NCI-H82 treated with DMSO at 0.1 percent for 48 hours (cell line): ENCODE data around the gene IFT25.
A peak's percentile ranks its signal among the peaks of the same experiment; 100 is the strongest.

Experiments used
- DNase-seq: peaks from one replicate; lab custom pipeline; 2025; ENCODE audit not compliant: unreplicated experiment; lab: John Stamatoyannopoulos, UW

IFT25 gene

DNA sequence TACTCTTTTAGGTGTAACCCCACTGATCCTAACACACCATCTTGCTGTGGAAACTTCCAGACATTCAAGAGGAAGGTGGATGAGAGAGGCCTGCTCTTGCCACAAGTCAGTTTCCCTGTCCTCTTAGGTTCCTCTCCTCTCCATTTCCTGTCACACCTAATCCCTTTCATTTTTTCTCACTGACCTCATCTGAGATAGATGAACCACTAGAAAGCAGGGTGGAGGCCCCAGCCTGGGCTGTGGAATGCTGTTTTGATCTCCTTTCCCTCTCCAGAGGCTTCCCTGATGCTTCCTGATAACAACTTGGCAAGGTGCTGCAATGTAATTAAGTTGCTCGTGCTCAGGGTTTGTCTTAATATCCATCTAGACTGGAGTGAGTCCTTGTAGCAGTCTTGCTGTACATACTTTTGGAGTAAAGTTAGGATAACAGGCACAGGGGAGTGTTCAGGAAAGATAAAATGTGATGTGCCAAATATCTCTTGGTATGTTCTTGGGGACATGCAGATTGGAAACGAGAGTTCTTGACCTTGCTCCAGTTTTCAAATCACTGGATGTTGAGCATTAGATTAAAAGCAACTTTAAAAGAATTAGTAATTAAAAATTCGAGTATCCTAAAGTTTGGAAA lies 11.8 kb upstream of the IFT25 start:
- DNase-seq, result peak; percentile 73

DNA sequence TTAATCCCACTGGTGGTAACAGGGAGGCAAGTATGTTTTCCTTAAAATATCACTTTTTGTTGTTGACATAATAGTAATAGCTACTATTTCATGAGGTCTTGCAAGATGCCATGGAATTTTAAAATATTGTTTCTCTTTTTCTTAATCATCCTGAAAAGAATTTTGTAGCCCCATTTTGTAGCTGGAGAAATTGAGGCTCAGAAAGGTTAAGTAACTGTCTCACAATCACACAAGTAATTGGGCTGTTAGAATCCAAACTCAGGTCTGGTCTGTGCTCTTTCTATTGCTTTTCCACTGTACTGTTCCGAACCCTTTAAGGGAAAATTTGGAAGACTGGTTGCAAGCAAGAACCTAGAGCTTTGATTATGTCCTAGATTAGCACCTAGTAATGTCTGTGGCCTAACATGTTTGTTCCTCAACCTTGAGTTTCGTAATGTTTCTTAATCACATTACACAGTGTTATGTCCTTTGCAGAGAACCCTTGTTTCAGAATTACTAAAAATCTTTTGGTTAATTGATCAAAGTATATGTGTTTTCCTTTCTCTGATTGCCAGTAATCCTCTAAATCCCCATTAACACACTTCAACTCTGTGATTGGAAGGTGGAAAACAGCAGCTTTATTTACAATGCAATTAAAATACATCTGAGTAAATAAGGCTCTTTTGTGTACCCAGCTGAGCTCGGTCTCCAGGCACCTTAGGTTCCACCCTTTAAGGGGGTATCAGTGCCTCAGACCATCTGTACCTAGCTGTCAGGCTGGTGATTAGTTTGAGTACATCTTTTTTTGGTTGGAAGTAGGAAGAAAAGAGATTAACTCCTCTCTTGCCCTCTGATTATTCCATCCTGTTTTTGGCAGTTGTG lies 11.0 kb upstream of the IFT25 start:
- DNase-seq, result peak; percentile 98

DNA sequence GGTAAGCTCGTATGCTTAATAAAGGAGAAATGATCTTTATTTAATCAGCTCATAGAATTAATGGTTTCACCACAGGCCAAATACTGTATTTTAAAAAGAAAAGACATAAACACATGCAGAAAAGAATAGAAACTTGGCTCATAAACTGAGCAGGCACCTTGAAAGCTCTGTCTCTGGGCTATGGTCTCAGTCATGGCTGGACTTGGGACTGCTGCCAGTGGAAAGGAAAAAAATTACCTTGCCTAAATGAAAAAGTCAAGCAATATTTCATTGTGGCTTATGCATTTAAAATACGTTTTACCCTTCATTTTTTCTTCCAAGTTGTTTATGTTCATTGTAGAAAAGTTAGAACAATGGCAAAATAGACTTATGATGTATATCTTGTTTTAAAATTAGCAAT lies 8.6 kb upstream of the IFT25 start:
- DNase-seq, result no peak

DNA sequence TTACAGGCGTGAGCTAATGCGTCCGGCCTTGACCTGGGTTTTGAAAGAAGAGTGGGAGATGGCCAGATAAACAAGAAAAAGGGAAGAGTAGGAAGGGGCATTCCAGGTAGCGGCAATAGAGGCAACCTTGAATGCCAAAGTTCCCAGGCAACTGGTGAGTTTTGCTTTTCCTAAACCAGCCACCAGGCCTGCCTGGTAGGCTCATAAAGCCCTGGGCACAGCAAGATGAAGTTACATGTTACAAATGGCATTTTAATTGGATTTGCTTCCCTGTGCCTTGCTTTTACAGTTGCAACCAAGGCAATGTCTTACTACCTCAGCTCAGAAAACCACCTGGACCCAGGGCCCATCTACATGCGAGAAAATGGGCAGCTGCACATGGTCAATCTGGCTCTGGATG lies 6.2 kb upstream of the IFT25 start:
- DNase-seq, result peak; percentile 78

DNA sequence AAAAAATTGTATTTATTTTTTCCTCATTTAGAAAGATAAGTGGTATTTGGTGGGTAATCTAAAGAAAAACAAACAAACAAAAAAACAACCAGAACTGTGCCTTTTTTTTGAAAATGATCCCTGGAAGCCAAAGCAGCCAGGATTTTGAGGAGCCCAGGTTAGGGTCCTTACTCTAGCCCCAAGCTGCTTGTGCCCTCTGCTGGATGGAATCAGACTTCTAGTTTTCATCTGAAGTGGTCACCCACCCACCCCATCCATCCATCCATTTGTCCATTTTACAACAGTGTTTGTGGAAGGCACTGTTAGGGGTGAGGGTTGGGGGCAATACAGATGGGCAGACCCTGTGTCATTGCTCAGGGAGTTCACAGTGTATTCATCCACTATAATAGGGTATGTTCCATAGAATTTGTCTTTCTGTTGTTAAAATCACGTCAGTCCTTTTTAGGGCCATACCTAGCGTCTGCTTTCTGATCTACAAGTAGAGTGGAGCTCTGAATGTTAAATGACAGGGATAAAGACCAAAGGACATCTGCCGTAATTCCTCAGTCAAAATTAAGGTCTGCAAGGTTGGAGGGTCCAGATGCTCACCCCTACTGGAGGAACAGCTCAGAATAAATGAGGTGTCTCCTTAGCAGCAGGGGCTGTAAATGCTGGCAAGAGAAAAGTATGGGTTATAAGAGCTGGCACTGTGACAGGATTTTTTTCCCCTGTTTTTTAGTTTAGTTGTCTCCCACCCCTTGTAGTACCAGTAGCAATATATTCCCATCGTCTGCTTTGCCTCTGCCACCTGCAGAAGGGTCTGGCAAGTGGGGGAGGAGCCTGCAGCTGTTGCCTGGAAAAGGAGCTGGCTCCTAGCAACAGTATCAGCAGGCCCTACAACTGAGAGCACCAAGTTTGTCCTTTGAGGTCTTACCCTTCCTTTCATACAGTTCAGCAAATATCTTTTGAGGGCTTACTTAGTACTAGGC lies 3.8 kb upstream of the IFT25 start:
- peak; percentile 38 for DNase-seq

DNA sequence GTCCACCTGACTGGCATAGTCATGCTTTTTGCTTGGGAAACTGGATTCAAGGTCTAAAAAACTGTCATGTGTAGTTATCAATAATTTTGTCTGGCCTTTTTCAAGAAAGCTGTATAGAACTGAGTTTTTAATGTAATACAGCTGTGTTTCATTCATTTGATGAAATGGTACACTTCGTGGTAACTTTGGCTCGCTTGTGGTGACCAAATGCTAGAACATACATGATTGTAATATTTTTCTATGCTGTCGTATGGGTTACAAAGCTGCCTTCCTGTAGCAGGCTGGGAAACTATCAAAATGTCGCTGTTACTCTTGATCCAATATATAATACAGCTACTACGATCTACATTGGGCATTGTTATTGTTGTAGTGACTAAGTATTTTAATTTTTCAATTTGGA lies 2.8 kb upstream of the IFT25 start:
- DNase-seq, result no peak

DNA sequence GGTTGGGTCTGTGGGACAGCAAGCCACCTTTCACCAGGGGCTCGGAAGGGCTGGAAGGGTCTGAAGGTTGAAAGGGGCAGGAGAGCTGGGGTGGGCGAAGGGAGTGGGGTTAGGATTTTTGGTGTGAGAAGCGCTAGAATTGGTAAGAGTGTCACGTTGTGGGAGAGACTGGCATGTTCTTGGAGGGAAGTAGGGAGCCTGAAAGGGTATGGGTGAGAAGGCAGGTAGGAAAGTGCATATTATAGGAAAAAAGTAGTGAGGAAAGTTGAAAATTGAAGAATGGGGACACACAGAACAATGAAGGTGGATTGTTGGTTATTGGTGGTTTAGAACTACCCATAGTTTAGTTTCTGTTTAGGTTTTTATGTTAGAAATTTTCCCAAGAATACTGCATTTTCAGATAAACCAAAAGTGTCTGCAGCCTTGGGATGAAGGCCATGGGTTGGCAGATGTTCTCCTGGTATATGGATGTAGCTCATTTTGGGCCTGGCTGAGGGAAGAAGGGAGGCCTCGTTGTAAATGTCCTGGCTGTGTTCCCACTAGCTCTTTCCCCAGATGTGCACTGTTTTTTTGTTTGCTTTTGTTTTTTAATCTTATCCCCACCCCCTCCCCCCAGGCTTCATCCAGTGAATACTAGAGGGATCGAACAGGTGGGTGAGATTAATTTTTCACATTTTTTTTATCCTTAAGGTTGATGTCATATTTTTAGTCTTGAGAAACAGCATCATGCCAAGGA lies 1.8 kb upstream of the IFT25 start:
- DNase-seq, result no peak

DNA sequence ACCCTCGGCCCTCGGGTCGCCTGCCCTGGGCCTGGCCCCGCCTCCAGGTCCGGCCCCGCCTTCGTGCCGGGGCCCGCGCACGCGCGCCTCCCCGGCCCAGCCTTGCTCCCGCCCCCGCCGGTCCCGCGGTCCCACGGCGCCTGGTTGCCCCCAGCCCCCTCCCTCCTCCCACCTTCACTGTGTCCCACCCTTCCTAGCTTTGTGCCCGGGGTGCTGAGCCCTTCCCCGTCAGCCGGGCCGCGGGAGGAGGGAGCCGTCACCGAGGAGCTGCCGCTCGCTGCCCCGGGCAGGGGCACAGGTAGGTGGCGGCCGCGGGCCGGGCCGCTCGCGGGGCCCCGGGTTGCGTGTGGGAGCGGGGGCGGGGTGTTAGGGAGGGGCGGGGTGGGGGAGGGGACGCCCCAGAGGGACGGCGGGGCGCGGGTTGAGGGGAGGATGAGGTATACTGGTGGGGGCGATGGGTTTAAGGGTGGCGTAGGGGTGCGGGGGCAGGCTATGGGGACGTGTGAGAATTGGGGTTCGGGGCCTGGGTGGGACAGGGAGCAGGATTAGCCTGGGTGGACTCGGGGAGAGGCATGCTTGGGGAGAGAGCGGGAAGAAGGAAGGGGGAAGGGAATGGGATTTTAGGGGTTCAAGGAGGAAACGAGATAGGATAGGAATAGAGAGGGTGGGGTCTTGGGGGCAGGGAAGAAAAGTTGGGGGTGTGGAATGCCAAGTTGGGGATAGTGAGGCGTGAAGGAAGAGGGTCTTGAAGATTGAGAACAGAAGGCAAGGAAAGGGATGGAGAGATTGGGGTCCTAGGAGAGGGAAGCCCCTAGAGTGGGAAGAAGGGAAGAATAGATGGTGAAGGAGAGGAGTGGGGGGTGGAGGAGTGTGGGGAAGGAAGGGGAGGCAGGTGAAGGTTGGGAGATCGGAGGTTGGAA lies 1.0 kb upstream of the IFT25 start, which contains the start of gene LRRC42:
Gene LRRC42, plus strand, starts transcription at position 99 of the 920 bp plus-strand sequence. CDS start 5,650 bp downstream, outside the sequence.
- DNase-seq, result no peak

DNA sequence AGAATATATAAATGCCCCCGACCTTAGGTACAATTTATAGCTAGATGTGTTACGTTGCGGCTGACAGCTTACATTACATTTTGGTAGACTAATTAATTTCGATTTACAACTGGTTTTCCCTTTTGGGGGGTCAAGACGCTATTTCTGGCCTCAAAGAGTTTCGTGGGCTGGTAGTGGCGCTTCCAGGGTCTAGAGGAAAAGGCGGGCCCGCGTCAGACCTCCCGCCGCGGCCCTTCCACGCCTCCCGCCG lies 391 bp downstream of the IFT25 start:
- no peak for DNase-seq

DNA sequence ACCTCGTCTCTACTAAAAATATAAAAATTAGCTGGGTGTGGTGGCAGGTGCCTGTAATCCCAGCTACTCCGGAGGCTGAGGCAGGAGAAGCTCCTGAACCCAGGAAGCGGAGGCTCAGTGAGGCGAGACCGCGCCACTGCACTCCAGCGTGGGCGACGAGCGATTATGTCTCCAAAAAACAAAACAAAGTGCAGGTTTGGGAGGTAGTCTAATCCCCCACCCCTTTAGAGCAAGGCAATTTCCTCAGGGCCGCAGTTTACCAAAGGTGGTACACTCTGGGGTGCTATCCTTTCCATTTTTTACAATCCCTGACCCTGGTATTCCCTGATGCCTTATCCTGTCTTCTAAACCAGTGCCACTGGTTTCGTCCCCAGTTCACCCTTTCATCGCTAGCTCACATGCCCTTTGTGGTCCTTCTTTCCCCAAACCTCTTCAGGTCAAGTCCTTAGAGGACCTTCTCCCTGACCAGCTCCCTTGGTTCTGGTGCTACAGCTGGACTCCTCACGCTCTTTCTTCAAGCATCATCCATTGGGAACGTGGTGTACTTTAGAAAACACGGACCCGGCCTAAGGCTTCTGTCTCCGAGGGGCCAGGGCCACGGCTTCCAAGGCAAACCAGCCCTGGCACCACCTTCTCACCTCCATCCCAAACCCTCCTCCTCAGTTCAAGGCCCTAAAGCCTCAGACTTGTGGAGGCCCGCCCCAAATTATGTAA lies 873 bp downstream of the IFT25 start:
- DNase-seq, result no peak

DNA sequence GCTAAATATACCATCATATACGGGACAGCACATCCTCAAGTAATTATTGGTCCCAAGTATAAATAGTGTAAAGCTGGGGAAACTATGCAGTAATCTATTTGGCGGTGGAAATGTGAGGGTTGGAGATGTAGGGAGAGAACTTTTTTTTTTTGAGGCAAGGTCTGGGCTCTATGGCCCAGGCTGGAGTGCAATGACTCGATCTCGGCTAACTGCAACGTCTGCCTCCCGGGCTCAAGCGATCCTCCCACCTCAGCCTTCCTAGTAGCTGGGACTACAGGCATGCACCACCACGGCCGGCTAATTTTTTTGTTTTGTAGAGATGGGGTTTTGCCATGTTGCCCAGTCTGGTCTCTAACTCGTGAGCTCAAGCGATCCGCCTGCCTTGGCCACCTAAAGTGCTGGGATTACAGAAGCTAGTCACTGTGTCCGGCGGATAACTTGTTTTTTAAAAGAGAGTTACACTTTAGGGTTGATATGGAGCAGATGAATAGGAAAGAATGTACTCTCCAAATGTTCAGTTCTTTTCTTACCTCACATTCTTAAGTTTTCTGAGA lies 1.9 kb downstream of the IFT25 start:
- DNase-seq, result no peak

DNA sequence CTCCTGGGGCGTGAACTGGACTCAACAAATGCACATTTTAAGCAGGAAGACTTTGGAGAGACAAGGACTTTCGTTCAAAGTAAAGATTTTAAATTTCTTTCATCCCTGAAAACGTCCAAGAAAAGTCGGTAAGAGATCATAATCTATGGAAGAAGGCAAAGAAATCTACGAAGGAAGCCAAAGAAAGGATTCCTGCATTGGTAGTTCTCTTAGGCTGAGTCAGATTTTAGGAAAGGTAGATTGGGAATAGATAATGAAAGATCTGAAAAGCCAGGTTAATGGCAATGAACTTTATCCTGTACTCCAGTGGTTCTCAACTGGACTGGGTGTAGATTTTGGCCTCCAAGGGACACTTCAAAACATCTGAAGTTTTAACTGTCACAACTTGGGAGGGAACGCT lies 2.4 kb downstream of the IFT25 start:
- DNase-seq, result no peak

DNA sequence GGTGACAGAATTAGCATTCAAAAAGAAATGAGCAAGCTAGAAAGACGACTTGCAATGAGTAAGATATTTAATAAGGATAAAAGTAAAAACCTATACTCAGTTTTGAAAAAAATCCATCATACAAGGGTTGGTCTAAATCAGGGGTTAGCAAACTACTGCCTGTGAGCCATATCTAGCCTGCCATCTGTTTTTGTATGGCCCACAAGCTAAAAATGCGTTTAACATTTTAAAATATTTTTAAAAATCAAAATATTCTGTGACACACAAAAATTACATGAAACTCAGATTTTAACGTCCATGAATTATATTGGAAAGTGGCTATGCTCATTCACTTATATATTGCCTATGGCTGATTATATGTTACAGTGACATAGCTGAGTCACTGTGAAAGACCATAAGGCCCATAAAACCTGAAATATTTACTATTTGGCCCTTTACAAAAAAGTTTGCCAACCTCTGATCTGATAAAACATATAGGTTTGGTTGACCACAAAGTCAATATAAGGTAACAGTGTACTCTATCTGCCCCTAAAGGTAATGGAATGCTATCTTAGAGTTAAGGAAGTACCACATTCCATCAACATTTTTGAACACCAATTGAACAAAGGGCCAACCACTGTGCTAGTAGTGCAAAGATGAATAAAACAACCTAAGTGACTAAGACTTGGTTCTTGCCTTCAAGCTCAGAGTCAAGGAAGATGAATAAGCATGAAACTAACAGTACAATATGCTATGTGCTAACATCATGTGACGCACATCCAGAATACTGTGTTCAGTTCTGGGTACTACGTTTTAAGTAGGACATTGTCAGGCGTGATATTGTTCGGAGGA lies 3.2 kb downstream of the IFT25 start:
- no peak for DNase-seq

DNA sequence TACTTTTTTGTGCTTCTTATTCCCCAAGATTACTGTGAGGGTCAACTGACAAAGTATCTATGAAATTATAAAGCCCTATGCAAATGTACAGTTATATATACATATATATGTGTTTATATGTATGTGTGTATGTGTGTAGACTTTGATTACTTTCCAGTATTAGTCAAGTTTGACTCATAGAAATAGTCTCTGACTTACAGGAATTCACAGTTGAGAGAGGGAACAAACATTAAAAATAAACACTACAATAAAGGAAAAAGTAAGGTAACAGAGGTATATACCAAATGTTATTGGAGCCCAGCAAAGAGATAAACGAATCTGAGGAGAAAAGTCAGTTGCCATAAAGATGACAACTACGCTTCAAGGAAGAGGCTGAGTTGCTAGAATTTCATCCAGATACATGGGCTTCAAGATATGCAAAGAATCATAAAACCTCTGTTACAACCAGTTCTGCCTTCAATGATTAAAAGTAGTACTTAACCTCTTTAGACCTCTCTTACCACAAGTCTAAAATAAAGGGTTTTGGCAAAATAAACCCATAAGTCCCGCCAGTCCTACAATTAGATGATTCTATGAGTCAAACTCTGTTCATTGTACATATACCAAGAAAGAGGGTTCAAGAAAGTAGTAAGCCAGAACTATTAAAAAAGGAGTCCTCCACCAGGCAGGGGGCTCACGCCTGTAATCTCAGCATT lies 7.2 kb downstream of the IFT25 start:
- no peak for DNase-seq

DNA sequence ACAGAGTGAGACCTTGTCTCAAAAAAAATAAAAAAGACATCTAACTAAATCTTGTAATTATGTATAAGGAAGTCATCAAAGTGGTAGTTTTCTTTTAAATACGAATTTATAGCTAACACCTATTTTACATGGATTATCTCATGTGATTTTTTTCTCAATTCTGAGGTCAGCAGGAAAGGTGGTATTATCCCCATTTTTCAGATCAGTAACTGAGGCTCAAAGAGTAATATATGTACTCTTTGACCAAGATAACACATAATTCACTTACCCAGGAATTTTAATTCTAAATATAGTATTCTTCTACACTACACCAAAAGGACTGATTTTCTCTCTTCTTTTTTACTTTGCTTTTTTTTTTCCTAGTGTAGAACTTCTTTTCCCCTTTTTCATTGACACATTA lies 9.1 kb downstream of the IFT25 start:
- DNase-seq, result no peak

DNA sequence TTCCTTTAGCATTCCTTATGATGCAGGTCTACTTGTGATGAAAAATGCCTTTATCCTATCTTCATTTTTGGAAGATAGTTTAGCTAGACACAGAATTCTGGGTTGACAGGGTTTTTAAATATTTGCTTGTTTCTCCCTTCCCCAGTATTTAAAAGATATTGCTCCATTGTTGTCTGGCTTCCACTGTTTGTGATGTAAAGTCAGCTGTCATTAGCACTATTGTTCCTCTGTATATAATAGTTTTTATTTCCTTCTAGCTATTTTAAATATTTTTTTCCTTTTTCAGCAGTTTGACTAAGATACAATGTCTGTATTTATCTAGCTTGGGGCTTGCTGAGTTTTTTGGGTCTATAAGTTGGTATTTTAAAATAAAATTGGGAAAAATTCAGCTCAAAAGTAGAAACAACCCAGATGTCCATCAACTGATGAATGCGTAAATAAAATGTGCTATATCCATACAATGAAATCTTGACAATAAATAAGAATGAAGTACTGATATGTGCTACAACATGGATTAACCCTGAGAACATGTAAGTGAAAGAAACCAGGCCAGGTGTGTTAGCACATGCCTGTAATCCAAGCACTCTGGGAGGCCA lies 11.2 kb downstream of the IFT25 start:
- DNase-seq, result no peak

DNA sequence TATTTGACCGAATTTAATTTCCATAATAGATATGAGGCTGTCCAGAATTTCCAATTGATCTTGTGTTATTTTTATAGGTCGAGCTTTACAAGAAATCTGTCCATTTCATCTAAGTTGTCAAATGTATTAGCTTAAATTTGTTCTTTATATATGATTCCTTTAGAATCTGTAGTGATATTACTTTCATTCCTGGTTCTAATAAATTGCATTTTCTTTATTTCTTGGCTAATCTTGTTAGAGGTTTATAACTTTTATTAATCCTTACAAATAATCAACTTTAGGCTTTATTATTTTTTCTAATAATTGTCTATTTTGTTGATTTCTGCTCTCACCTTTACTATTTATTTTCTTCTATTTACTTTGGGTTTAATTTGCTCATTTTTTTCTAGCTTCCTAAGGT lies 14.0 kb downstream of the IFT25 start:
- no peak for DNase-seq
